GM15510 (cell line): ENCODE results near the gene CFAP20DC.

Experiments used
- POLR2A ChIP-seq: IDR thresholded peaks from 3 replicates; pipeline ENCODE4 v1.6.1; 2011; ENCODE audit warnings: borderline replicate concordance; ENCODE audit not compliant: insufficient read length; ENCODE audit errors: extremely low read depth

Gene CFAP20DC

DNA sequence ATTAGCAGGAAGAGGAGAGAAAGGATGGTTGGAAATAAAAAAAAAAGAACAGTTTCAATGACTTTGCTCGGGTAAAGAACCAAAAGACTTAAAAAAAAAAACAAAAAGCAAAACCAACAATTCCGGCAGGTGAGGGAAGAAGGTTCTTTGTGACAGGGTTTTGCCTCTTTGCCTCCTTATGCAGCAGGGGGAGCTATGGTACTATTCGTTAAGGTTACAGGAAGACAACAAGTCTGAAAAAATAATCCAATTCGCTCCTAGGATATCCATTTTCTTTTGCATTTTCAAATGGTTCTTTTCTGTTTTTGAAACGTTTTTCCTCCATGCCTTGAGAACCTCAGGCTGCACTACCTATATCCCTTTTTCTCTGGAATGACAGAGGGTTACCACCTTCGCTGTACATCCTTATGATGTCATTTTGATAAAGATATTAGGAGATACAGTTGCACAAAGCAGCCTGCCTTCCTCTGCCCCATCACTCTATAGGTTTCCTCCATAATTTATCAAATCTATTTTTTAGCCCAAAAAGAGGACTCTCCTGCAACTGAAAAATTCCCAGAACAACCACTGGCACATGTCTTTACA lies 55.0 kb downstream of the CFAP20DC start:
- TF ChIP-seq POLR2A: no peak

- no peak for TF ChIP-seq POLR2A
Observed at GRCh38 chr3:58993547-58993946, 56.3 kb downstream of the CFAP20DC start.

DNA sequence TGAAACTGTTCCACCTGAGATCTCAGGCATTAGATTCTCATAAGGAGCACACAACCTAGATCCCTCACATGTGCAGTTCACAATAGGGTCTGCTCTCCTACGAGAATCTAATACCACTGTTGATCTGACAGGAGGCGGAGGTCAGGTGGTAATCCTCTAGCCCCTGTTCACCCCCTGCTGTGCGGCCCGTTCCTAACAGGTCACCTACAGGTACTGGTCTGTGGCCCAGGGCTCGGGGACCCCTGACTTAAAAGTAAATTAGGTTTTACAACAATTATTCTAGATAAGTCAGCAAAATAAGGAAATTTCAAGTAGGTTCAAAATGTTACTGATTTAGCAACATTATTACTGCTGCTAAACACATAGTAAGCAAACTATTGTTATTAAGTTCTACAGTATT lies 58.2 kb downstream of the CFAP20DC start:
- TF ChIP-seq POLR2A: no peak

GRCh38 chr3:58991026-58991425 lies 58.8 kb downstream of the CFAP20DC start:
- no peak for TF ChIP-seq POLR2A

GRCh38 chr3:58989955-58990354 lies 59.9 kb downstream of the CFAP20DC start:
- TF ChIP-seq POLR2A: no peak

DNA sequence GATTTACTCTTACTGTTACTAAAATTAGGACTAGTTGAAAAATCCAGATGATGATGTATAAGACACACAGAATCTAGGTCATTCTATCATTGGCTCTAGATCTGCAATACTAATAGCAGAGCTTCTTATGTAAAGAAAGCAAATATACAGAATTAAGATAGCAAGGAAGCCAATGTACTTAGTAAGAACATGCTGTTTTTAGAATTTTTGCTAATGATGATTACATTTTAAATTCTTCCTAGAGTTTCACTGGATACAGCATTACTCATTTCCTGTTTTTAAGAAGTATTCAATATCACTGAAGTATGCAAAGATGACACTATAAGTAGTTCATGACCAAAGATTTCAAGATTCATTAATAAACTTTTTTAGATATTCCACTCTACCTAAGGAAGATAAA lies 60.7 kb downstream of the CFAP20DC start:
- no peak for TF ChIP-seq POLR2A

- no peak for TF ChIP-seq POLR2A
Observed at GRCh38 chr3:58988041-58988440, 61.8 kb downstream of the CFAP20DC start.

- no peak for TF ChIP-seq POLR2A
Observed at GRCh38 chr3:58986654-58987053, 63.2 kb downstream of the CFAP20DC start.

DNA sequence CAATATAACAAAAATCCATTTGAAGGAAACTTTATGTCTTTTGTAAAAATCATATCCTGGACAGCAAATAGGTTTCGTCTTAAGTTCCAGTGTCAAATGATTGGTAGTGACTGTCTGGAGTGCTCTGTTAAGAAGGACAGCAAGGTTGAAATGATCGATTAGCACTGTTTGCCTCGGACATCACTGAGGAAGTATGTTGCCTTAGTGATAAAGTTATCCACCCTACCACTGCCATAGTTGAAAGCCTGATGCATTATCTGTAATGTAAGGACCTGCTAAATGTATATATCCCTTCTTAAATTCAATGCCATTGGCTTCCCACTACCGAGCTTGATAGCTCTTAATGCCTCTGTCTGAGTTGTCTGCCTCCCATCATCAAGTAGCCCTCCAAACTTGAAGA lies 70.0 kb downstream of the CFAP20DC start:
- TF ChIP-seq POLR2A: no peak

DNA sequence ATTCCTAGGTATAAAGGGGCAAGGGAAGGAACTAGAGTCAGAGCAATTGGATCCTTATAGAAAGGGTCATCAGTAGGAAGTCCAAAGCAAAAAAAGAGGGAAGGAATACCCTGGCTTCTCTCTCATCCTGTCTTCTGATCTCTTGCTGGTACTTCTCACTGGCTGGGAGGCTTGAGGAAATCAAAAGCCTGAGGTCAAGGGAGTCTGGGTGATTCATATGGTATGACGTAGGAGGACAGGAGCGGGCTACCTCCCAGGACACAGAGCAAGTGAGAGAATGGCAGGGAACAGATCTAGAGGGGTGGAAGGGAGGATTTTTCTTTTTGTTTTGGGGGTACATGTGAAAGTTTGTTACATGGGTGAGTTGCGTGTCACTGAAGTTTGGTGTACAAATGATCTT lies 76.0 kb downstream of the CFAP20DC start:
- TF ChIP-seq POLR2A: no peak

GRCh38 chr3:58965865-58966264 lies 84.0 kb downstream of the CFAP20DC start:
- TF ChIP-seq POLR2A: no peak

DNA sequence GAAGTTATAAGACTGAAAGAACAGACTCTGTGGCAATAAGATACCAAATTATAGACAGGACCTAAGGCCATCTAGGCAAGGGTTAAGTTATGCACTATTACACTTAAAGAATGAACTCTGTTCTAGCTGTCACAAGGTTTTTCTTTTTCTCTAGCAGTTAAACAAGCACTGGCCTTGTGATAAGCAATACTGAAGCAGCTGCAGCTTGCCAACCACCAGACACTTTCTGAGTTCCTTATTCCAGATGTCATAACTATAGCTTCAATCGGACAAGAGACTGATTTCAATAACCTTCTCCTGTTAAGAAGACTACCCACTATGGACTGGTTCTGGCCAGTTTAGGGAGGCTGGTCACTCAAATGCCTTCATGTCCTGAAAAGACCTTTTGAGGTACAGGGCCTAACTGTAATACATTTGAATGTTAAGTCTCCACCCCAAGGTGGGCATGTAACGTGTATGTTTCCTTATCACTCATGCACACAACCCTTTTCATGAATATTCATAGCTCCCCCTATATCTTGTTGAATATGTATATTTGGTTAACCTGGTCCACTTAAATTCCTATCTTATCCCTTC lies 85.8 kb downstream of the CFAP20DC start:
- TF ChIP-seq POLR2A: no peak

DNA sequence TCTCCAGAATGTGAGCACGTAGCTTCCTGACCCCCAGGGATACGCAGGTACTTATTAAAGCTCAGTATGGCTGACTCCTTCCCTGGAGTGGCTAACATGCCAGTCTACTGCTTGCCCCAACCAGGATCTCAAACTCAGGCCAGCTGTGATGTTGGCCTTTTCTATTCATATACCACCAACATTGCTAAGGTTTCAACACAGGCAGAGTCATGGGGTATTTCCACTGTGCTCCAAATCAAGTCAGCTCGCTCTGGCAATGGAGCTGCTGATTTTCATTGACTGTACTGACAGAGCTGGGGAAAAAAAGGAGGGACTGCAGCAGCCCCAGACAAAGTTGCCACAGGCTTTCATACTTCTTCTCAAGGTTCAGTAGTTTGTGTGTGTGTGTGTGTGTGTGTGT lies 87.0 kb downstream of the CFAP20DC start:
- TF ChIP-seq POLR2A: no peak

DNA sequence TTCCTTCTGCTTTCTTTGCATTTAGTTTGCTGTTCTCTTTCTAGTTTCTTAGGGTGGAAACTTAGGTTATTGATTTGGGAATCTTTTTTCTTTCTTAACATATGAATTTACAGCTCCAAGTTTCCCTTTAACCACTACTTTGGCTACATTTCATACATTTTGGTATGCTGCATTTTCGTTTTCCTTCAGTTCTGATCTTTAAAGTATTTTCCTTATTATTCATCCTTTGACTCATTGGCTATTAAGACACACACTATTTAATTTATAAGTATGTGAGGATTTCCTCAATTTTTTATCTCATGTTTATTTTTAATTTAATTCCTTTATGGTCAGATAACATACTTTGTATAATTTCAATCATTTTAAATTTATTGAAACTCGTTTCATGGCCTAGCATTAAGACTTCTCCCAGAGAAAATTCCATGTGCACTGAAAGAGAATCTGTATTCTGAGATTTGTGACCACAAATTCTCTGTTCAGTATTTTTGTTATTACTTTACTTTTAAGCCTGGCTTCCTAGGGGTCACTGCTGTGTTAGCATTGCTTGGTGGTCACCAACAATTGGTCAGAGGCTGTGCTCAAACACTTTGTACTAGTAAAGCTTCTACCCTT lies 87.7 kb downstream of the CFAP20DC start:
- TF ChIP-seq POLR2A: no peak

- TF ChIP-seq POLR2A: no peak
Observed at GRCh38 chr3:58955308-58955707, 94.5 kb downstream of the CFAP20DC start.

GRCh38 chr3:58953288-58953687 lies 96.5 kb downstream of the CFAP20DC start:
- TF ChIP-seq POLR2A: no peak
